GM12874 (cell line): ENCODE data around the gene IZUMO1.

Experiments used
- TF ChIP-seq, protein P1 (sequence below): IDR thresholded peaks from 2 replicates; pipeline ENCODE4 v1.5.1; 2011; ENCODE audit warnings: low read depth, mild to moderate bottlenecking, control low read depth, low read length, moderate library complexity; ENCODE audit not compliant: insufficient read depth

Gene IZUMO1

DNA sequence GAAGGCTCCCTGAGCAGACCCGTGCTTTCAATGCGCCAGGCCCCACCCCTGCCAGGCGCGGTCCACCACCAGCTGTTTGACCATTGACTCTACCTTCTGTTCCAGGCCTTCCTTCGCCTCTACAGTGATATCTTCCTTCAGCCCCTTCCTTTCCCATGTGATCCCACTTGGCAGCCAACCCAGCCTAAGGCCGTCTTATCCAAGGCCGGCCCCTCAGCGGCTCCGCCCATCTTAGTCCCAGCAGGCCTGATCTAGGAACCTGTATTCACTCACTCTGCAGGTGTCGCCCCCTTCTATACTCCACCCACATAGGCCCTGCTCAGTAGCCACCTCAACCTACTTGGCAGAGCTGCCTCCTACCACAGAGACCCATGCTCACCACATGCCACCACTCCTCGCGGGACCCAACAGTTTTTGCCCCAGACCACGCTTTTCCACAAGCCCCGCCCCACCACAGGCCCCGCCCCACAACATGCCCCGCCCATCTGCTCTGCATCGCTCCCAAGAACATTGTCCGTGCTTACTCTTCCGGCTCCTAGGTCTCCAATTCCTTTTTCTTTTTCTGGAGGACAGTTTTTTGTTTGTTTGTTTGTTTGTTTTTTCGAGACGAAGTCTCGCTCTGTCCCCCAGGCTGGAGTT lies 9.2 kb downstream of the IZUMO1 start:
- TF ChIP-seq, protein P1, sequence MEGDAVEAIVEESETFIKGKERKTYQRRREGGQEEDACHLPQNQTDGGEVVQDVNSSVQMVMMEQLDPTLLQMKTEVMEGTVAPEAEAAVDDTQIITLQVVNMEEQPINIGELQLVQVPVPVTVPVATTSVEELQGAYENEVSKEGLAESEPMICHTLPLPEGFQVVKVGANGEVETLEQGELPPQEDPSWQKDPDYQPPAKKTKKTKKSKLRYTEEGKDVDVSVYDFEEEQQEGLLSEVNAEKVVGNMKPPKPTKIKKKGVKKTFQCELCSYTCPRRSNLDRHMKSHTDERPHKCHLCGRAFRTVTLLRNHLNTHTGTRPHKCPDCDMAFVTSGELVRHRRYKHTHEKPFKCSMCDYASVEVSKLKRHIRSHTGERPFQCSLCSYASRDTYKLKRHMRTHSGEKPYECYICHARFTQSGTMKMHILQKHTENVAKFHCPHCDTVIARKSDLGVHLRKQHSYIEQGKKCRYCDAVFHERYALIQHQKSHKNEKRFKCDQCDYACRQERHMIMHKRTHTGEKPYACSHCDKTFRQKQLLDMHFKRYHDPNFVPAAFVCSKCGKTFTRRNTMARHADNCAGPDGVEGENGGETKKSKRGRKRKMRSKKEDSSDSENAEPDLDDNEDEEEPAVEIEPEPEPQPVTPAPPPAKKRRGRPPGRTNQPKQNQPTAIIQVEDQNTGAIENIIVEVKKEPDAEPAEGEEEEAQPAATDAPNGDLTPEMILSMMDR, result no peak

DNA sequence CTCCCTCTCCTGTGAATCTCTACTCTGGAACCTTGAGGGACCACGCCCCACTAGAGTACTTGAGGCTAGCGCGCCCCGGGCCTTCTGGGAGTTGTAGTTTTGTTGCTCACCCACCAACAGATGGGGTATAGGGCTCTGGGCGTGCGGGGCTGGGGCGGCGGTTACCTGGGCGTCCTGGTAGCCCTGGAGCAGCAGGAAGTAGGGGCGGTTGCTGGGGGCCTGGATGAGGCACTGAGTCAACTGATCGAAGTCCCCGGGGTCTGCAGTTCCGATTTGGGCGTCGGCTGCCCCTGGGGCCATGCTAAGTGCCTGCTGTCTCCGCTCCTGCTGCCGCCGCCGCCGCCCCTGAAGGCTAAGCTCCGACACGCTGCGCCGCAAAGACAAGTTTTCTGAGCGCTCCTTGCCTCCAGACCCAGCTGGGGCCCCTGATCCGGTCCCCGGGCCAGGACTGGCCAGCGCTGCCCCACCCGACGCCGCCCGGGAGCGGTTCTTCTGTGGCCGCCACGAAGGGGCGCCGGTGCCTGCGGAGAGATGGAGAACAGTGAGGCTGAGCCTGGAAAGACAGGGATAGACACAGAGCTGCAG lies 11.6 kb downstream of the IZUMO1 start:
- TF ChIP-seq, protein P1, result no peak

DNA sequence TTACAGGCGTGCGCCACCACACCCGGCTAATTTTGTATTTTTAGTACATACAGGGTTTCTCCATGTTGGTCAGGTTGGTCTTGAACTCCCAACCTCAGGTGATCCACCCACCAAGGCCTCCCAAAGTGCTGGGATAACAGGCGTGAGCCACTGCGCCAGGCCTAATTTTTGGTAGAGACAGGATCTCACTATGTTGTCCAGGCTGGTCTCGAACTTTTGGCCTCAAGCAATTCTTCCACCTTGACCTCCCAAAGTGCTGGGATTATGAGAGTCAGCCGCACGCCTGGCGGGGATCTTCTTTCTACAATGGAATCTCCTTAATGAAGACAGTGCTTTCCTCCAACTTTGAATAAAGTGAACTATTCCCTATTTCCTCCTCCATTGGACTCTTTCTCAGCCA lies 12.1 kb downstream of the IZUMO1 start:
- TF ChIP-seq, protein P1, result no peak

DNA sequence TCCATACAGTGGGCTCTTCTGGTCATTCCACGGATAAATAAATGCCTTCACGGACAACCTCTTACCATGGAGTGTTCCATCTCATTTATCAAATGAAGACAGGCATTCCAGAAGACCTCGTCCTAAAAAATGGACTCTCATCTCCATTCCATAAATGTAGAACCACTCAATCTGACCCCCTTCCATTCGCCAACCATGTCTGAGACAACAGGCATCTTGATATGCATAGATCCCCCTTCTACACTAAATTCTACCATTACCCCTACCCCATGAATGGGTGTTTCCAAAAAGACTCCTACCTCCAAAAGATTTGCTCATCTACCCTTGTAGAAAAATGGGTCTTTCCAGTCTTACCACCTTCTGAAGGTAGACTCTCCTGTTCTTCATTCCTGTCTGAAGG lies 15.3 kb downstream of the IZUMO1 start:
- TF ChIP-seq, protein P1, result no peak

DNA sequence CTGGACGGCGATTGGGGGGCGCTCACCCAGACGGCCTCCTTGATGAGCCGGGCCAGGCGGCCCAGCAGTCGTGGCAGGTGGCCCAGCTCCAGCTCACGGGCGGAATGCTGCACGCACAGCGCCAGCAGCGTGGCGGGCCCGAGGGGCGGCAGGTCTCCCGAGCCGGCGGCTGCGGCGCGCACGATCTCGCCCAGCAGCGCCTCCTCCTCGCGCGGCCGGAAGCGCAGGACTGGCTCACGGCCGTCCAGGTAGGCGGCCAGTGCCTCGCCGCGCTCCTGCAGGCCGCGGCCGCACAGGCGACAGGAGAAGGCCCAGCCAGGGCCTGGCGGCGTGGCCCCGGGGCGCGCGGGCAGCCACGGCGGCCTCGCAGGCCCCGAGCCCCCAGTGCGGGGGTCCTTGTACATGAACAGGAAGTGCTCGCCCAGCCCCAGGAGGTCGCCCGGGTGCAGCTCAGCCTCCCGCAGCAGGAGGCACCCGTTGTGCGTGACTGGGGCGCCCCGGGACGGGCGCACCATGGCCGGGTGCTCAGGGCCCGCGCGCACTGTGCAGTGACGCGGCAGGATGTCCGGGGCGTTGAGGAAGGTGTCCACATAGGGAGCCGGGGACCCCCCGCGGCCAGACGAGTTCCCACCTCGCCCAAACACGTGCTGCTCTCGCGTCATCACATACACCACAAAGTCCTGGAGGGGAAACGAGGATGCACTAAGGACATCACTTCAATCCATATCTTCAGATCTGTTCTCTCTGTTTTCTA lies 17.6 kb downstream of the IZUMO1 start:
- TF ChIP-seq, protein P1, result no peak

DNA sequence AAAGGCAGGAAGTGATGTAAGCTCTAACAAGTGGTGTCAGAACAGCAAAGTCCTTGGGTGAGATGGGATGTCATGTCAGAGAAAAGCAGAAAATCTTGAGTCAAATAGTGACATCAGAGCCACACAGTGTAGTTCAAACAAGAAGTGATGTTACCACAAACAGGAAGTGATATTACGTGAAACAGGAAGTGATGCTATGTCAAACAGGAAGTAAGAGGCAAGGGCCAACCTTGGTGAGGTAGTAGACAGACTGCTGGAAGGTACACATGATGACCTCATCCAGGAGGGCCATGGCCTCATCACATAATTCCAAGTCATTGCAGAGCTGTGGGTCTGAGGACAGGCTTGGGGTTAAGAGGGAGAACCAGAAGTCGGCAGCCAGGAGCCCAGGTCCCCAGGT lies 20.2 kb downstream of the IZUMO1 start:
- TF ChIP-seq, protein P1, result no peak
